HG02623 (cell line): ENCODE results near the gene FGF11.

ENCODE experiments used
- ATAC-seq: cut with Tn5 transposase; IDR thresholded peaks from one replicate; pipeline ENCODE4 v1.9.1; 2021; ENCODE audit warnings: moderate library complexity; ENCODE audit not compliant: unreplicated experiment

Gene FGF11

DNA sequence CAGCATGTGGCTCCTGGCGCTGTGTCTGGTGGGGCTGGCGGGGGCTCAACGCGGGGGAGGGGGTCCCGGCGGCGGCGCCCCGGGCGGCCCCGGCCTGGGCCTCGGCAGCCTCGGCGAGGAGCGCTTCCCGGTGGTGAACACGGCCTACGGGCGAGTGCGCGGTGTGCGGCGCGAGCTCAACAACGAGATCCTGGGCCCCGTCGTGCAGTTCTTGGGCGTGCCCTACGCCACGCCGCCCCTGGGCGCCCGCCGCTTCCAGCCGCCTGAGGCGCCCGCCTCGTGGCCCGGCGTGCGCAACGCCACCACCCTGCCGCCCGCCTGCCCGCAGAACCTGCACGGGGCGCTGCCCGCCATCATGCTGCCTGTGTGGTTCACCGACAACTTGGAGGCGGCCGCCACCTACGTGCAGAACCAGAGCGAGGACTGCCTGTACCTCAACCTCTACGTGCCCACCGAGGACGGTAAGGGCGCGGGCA lies 31.0 kb upstream of the FGF11 start:
- ATAC-seq, result no peak

DNA sequence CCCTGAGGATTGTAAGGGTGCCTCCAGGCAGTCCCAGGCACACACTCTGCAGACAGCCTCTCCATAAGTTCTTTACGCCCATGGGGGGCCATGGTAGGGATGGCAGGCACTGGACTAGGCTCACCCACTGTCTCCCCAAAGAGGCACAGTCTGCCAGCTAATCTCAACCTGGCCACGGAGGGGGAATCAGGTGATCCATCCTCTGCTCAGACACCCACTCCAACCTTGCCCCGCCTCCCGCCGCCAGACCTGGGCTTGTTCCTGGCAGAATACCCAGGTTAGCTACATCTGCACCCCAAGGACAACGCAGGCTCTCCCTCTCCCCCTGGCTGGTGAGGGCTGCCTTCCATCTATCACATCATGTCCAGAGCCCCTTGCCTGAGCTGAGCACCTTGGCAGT lies 30.4 kb upstream of the FGF11 start:
- no peak for ATAC-seq

DNA sequence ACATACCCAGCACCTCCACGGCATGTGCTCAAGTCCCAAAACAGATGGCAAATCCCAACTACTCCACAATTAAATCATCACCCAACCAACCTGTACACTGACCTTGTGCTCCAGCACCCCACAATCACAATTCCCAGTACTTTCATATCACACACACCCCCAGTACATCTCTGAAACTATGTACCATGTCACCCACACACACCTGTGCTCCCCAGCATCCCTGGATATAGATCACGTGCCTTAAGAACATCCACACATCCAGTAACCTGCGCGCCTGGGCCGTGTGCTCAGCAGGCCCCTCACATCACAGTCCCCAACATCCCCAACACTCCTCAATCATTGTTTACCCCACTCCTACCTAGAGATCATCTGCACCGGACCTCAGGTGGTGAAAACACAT lies 29.6 kb upstream of the FGF11 start:
- no peak for ATAC-seq

DNA sequence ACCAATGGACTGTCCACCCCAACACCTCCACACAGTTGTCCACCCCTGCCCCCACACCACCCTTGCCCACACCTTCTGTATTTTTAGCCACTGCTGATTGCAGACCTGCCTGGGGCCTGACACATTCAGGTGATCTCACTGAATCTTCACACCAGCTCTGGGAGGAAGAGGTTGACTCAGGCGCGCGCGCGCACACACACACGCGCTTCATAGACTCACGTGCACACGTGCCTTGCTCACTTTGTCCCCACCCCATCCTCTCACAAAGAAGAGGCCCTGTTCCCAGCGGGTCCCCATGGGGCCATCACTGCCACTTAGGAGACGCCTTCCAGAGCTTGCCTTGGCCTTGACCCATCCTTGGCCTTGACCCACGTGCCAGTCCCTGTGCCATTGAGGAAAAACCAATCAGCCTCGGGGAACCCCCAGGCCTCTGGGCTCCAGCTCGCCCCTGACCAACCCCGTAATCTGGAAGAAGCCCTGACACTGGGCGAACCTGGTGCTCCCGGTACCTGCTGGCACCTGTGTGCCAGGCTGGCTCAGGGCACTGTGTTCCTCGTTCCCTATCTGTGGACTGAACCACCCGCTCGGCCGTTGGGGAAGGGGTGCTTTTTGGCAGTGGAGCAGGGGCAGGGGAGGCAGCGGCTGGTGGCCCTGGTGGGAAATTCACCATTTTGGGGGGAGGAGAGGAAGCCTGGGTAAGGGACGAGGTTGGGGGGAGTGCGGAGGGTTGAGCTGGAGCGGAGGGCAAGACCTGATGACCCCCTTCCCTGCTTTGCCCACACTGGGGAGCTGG lies 28.5 kb upstream of the FGF11 start:
- ATAC-seq, result no peak

DNA sequence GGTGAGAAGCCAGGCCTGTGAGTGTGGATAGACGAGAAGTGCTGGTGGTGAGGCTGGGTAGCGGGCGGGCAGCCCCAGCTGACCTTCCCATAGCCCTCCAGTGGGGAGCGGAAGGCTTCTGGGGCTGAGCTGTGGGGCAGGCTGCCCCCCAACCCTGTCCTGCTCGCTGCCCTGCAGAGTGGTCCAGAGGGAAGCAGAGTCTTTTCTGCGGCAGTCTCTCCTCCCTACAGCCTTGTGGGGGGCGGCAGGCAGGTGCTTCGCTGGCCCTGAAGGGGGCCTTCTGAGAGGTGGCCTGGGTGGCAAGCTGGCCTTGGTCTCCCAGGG lies 27.9 kb upstream of the FGF11 start:
- no peak for ATAC-seq

DNA sequence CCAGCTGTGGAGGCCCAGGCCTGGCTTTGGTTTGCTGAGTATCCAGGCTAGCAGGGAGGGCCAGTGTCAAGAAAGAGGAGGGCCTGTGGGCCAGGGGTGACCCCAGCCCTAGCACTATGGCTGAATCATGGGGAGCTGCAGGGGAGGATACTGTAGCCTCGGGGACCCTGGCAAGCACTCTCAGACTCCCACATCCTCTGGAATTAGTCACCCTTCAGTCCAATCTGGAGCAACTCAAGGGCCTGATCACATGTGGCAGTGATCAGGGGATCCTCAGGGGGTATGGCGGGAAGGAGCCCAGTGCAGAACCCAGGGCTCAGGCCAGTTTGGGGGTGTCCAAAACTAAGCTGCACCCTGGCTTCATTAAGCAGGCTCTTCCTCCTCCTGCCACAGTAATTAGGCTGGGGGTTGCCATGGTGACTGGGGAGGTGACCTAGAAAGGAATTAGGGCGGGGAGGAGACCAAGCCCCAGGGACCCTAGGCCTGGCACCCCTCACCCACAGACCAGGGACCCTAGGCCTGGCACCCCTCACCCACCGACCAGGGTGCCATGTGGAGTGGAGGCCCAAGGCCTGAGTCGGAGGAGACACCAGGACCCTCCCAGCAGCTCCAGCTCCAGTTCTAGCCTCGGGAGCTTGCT lies 25.8 kb upstream of the FGF11 start:
- no peak for ATAC-seq

DNA sequence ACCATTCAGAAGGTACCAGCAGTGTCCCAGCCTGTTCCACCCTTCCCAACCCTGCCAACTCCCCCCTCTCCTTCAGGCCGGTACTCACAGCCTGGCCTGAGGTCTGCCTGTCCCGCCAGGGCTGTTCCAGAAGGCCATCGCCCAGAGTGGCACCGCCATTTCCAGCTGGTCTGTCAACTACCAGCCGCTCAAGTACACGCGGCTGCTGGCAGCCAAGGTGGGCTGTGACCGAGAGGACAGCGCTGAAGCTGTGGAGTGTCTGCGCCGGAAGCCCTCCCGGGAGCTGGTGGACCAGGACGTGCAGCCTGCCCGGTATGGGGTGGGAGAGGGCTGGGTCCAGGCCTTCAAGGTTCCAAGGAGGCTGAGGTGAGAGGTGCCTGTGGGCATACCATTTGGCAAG lies 24.5 kb upstream of the FGF11 start:
- no peak for ATAC-seq

DNA sequence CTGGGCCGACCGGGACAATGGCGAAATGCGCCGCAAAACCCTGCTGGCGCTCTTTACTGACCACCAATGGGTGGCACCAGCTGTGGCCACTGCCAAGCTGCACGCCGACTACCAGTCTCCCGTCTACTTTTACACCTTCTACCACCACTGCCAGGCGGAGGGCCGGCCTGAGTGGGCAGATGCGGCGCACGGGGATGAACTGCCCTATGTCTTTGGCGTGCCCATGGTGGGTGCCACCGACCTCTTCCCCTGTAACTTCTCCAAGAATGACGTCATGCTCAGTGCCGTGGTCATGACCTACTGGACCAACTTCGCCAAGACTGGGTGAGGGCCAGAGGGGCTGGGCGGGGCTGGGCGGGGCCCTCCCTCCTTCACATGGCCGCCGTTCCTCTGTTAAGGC lies 23.5 kb upstream of the FGF11 start:
- no peak for ATAC-seq

DNA sequence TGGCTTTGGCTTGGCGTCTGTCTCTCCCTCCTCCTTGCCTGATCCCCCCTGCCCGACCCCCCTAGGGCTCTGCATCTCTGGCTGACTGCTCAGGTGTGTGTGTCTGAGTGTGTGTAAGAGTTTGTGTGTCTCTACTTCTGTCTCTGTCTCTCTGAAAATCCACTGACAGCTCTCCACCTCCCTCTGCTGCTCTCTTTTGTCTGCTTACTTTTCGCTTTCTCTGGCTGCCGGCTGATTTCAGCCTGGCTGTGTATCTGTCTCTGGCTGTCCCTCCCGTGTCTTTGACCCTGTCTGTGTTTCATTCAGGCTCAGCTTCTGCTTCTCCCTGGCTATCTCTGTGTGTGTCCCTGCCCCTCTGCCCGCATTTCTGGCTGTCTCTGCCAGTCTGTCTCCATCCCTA lies 23.0 kb upstream of the FGF11 start:
- no peak for ATAC-seq

DNA sequence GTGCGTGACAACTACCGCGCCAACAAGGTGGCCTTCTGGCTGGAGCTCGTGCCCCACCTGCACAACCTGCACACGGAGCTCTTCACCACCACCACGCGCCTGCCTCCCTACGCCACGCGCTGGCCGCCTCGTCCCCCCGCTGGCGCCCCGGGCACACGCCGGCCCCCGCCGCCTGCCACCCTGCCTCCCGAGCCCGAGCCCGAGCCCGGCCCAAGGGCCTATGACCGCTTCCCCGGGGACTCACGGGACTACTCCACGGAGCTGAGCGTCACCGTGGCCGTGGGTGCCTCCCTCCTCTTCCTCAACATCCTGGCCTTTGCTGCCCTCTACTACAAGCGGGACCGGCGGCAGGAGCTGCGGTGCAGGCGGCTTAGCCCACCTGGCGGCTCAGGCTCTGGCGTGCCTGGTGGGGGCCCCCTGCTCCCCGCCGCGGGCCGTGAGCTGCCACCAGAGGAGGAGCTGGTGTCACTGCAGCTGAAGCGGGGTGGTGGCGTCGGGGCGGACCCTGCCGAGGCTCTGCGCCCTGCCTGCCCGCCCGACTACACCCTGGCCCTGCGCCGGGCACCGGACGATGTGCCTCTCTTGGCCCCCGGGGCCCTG lies 22.2 kb upstream of the FGF11 start:
- no peak for ATAC-seq

DNA sequence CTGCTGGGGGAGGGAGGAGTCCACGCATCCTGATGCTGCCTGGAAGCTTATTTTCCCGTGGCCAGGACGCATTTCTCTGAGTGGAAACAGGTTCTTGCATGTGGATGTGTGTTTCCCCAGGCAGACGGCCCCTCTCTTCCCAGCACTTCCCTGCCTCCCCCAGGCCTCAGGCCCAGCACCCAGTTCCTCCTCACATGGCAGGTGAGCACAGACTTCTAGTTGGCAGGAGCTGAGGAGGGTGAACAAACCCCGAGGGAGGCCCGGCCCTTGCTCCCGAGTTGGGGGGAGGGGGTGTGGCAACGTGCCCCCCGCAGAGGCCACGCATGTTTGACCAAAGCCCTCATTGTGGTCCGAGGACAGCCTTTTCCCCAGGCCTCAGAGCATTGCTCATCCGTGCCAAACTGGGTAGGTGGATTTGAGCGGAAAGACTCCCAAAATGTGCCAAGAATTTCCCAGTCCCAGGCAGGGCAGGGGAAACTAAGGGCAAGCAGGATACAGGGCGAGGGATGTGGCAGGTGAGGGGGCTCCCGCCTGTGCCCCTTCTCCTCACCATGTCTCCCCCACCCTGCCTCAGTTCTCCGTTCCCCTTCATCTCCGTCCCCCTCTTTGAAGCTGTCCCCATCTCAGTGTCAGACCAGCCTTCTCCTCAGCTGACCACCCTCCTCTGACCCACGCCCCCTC lies 20.7 kb upstream of the FGF11 start:
- no peak for ATAC-seq

DNA sequence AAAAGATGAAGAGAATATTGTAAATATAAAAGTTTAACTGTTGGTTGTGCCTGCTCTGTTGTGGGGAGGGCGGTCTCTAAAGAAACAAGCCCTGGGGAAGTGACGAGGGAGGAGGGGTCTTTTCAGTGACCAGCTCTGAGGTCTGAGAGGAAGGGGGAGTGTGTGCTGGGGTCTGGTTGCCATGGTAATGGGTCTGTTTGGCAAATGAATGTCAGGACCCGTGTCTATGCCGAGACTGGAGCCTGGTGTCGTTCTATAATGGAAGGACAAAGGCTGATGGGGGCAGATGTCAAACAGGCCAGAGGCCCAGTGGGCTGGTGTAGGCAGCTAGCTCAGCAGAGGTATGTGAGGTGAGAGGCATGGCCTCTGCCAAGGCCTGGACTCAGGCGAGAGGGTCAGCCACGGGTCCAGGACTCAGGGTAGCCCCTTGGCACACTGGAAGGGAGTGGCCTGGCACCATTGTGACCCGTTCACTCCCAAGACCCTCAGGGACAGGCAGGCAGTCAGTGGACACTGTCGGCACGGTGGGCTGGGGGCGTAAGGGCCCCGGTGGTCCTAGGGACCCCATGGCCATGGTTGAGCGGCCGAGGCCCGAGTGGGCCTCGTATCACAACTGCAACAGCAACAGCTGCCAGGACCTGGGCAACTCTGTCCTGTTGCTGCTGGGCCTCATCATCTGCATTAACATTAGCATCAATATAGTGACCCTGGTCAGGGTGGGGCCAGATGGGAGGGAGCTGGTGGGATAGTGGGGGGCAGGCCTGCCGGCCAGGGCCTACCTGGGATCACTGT lies 19.3 kb upstream of the FGF11 start, which contains the start of gene SPEM1:
Gene SPEM1, plus strand, starts transcription at position 506 of the 792 bp plus-strand sequence. Its CDS starts 61 bp downstream, at position 567.
- ATAC-seq, result no peak

DNA sequence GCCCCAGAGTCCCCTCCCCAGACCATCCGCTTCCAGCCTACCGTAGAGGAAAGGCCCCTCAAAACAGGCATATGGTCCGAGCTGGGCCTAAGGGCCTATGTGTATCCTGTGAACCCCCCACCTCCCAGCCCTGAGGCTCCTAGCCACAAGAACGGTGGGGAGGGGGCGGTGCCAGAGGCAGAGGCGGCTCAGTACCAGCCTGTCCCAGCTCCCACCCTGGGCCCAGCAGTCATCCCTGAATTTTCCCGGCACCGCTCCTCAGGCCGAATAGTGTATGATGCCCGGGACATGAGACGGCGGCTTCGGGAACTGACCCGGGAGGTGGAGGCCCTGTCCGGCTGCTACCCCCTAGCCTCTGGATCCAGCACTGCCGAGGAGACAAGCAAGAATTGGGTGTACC lies 18.1 kb upstream of the FGF11 start:
- ATAC-seq, result no peak

DNA sequence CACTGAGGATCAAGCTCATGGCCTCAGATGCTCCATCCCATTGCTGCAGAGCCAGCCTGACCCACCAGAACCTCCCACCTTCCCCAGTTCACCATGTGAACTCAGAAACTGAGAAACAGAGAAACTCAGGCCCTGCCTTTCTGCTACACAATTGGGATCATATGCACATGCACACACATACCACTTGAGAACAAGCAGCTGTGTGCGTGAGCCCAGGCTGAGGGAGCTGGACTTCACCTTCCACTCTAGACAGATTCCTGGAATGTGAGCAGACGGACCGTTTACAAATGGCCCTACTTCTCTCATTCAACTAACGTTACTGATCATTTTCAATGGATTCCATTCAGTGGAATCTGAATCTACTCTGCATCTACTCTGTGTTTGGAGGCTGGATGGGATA lies 15.6 kb upstream of the FGF11 start:
- no peak for ATAC-seq

DNA sequence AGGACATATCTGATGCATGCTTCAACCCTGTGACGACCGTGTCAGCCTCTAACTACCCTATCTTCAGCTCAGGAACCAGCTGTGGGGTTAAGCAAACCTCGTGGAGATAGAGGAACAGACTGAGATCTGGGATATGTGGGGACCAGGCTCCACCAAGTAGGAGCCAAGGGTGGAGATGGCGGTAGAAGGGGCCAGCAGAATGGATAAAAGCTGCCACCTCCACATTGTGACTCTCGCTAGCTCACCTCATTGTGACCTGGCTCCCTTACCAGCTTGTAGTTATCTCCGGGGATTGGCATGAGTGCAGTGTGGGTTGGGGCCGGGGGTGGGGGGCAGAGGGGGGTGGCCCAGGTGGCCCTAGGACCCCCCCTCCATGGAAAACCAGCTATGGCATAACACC lies 14.0 kb upstream of the FGF11 start, which contains the start of gene SPEM2:
Gene SPEM2, plus strand, starts transcription at position 301 of the 400 bp plus-strand sequence. Its CDS starts 73 bp downstream, at position 374.
- ATAC-seq, result no peak

DNA sequence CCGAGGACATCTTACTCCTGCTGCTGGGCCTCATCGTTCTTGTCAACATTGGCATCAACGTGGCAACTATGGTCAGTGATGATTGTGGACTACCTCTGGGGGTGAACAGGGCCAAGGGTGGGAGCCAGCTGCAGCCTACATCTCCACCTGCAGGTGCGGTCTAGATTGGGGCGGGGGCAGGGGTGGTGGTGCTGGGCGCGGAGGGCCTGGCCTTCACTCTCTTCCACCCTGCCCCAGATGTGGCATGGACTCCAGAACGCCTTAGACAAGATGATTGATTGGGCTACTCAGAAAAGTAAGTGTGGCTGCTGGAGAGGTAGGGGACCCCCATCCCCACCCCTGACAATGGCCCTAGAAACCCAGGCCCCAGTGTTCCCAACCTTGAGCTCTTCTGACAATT lies 13.6 kb upstream of the FGF11 start:
- no peak for ATAC-seq

DNA sequence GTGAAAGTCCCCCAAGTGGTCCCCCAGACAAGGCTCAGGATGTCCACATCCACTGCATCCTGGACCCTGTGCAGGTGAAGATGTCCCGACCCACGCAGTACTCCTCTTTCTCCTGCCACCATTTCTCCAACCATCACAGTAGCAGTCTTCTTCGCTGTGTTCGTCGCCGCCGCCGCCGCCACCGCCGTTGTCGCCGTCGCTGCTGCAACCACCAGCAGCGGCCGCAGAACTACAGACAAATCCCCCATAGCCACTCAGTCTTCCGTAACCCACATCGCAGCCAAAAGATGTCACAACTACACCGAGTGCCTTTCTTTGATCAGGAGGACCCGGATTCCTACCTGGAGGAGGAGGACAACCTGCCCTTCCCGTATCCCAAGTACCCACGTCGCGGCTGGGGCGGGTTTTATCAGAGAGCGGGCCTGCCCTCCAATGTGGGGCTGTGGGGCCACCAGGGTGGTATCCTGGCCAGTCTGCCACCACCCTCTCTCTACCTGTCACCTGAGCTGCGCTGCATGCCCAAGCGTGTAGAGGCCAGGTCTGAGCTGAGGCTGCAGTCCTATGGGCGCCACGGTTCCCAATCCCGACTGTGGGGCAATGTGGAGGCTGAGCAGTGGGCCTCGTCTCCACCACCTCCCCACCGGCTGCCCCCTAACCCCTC lies 13.0 kb upstream of the FGF11 start:
- ATAC-seq, result no peak

DNA sequence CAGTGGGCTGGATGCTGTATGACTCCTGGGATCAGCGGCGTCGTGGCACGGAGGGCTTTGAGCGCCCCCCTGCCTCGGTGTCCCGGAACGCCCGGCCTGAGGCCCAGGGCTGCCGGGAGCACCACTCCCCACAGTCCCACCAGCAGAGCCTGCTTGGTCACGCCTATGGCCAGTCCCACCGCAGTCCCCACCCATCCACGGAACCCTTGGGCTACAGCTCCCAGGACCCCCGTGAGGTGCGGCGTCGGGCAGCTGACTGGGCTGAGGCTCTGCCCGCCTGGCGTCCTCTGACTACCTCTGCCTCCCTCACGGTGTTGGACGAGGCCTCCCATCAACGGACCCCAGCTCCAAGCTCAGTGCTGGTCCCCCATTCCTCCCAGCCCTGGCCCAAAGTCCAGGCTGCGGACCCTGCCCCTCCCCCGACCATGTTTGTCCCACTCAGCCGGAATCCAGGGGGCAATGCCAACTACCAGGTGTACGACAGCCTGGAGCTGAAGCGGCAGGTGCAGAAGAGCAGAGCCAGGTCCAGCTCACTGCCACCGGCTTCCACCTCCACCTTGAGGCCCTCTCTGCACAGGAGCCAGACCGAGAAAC lies 12.3 kb upstream of the FGF11 start:
- no peak for ATAC-seq

DNA sequence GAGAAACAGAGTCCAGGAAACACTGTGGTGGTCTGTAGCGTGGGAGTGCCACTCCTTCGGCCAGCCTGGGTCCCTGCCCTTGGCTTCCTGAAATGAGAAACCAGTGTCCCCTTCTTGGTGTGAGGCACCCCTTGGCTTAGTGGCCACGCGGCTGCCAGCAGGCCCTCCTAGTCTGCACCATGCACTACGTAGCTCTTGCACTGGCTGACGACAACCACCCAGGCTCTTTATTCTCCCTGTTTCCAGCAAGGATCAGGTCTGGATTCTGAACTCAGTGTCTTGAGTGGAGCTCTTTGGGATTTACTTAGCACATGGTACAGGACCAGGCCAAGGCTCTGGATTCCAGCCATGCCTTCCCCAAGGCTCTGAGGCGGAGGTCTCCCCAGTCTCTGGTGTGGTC lies 11.8 kb upstream of the FGF11 start:
- no peak for ATAC-seq

DNA sequence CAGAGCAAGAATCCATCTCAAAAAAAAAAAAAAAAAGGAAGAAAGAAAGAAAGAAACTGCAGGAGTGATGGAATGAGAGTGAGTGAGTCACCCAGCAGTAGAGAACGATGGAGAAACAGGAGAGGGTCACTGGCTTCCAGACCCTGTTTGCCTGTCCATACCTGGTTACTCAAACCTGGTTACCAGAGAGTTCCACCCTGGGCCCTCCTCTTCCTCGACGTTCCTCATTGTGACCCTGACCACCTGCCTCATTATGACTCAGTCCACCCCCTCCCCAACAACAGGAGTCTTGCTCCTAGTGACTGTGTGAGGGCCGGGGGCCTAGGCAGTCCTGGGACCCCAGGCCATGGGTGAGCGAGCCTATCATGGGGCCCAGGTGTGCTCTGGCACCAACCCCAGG lies 10.8 kb upstream of the FGF11 start, which contains the start of gene SPEM3:
Gene SPEM3, plus strand, starts transcription at position 301 of the 400 bp plus-strand sequence. Its CDS starts 46 bp downstream, at position 347.
- ATAC-seq, result no peak
